ENCODE measurements around the gene OR4S2.

Gene OR4S2, protein sequence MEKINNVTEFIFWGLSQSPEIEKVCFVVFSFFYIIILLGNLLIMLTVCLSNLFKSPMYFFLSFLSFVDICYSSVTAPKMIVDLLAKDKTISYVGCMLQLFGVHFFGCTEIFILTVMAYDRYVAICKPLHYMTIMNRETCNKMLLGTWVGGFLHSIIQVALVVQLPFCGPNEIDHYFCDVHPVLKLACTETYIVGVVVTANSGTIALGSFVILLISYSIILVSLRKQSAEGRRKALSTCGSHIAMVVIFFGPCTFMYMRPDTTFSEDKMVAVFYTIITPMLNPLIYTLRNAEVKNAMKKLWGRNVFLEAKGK

DNA sequence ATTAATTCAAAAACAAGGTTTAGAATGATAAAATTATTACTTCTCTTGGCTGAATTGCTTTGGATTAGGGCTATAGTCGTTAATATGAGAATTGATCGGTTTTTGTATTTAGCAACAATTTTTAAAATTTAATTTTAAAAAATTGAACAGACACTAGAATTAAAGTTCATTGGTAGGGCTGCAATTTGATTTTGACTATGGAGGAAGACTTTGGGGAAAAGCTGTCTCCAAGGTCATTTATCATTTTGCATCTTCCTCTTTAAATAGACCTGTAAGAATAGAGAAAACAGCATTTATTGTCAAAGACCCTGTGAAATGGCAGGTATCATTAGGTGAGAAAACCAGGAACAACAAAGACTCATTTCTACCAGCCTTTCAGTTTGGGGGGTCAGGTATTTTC is at the start of gene OR4S2:
TSS of gene OR4S2 (plus strand) at position 301 of the 400 bp plus-strand sequence. CDS start 2,577 bp downstream, outside the sequence.
- no peak for DNase-seq

DNA sequence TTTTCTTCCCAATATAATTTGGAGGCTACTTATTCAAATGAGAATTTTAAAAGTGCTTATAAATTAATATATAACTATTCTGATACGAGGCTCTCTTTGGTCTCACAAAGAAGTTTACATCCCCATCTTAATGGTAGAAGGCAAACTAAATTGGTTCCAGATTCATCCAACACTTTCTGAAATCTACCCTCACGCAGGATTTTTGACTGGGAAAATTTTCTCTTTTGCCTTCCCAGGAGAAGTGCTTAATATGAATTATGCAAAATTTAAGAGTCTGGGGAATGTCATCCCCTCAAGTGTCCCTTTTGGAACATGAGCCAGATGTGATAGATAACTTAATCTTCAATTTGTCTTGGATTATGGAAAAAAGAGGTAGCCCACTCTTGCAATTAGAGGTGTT is 40.6 kb upstream of the OR4S2 start, which contains the start of gene OR4C11:
TSS of gene OR4C11 (minus strand) at position 101 of the 400 bp plus-strand sequence. CDS start 3,272 bp downstream, outside the sequence.
- DNase-seq: no peak

DNA sequence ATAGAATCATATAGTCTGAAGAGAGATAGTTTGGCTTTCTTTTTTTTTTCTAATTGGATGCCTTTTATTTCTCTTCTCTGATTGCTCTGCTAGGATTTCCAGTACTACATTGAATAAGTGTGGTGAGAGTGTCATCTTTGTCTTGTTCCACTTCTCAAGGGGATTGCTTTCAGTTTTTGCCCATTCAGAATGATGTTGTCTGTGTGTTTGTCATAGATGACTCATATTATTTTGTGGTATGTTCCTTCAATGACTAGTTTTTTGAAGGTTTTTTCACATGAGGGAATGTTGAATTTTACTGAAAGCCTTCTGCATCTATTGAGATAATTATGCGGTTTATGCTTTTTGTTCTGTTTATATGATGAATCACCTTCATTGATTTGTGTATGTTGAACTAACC is 23.6 kb upstream of the OR4S2 start:
- no peak for DNase-seq

DNA sequence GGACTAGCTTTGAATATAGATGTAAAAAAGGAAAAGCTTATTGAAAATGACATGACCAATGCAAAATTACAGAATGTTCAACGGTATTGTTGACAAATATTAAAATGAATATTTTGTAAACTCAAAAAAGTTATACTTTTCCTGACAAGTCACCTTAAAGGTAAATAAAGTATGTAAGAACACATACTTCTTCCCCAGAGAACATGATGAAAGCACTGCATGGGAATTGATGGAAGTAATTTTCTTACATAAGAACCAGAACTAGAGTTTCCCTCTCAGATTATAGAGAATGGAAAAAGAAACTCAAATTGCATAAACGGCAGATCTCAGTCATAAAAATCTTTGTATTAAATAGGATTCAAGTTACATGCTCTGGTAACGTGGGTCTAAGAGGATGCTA is 13.3 kb upstream of the OR4S2 start, which contains the start of gene OR4P4:
TSS of gene OR4P4 (plus strand) at position 301 of the 400 bp plus-strand sequence.
- no peak for DNase-seq

DNA sequence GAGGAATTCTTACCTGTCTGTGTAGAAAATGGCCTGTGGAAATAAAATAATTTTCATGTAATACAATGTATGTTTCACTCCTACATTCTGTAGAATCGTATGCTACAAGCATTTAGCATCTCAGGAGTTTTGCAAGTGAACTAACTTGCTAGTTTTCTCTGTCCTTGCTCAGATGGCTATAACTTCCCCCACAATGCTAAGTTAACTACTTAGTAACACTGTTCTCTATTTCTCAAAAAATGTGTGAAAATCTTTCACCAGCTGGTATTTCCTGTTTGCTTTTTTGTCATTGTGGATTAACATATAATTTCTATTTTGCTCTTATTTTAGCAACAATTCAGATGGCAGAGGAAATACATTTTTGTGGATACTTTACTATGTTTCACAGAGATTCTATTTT is 4.4 kb downstream of the OR4S2 start:
- no peak for DNase-seq

DNA sequence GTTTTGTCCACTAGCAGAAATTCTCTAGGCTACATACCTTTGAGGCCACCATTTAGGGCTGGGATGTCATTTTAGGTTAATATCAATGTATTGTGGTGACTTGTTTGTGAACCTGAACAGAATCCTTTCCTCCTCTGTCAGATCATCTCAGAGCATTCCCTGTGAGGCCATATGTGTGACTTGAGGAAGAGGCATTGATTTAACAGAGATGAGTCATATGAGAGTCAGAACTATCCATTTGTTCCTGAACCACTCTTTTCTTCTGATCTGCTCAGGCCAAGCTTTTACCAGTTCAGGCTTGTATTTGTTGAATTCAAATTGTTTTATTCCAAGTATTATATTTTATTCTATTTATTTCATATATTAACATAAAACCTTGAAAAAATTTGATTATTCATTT is 7.0 kb downstream of the OR4S2 start:
- DNase-seq: no peak

DNA sequence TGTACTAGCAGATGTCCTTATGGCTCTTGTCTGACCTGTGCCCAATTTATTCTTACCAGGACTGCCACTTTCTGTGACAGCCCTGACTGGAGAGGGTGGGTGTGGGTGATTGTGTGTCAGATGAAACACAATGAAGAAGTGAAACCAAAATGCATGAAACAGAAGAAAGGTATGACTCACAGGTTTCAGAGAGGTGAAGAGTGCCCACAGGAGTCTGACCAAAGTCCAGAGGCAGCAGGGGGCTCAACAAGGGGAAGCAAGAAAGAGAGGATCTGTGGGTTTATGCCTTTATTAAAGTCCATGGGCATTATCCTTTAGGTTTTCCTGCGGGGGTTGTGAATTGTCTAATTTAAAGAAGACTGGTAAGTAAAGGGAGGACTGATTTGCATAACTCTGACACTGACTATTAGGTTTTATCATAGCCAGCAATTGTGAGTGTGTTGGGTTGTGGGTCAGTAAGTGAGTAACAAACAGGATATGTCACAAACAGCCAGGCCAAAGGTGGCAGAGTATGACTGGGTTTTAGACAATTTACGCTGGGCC is 10.0 kb downstream of the OR4S2 start:
- DNase-seq: no peak

DNA sequence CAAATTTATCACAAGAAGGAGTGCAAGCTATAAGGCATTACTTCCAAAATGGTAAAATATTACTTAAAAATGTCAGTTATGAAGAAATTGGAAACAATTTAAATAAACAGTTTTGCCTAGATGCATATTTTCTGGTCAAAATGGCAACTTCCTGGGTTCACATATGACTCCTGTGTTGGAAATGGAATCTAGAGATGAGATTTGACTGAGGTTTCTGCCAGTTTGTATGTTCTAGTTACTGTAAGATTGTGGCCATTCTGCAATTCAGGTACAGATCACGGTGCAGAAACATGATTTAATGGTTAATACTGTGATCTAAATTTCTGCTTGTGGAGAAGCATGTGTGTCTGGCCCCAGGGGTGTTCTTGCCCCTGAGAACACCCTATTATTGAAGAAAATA is 10.5 kb downstream of the OR4S2 start:
- DNase-seq: no peak

DNA sequence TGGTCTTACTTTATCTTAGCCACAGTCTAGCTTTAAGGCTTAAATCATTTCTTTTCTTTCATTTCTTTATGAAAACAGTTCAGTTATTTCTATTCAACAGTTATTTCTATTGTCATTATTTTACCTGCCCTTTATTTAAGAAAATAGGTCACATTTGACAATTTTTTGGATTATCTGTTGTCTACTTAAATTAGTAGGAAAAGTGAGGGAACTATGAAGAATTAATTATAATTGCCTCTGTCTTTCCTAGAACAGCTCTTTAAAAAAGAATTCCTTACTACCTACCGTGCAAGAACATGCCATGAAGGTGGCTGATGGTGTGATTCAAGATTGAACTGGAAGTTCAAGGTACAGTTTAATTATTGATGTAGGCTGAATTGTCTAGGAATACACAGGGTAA is 13.8 kb downstream of the OR4S2 start, which contains the start of gene OR4C6:
TSS of gene OR4C6 (plus strand) at position 301 of the 400 bp plus-strand sequence. CDS start 2,966 bp downstream, outside the sequence.
- no peak for DNase-seq

DNA sequence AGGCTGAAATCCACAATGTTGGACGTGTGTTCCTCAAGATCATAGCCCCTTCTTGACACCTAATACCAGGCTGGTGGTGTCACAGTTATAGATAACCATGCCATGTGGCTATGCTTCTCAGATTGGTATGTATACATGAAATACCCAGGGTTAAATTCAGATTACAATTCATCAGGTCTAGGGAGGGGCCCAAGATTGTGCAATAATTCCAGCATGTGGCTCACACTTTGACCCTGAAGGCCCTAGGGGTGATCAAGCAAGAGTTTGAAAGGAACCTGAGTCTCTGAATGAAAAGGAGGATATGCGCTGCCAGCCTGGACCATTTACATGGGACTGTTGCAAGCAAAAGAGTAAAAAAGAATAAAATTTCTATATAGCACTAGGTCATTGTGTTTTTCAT is 21.2 kb downstream of the OR4S2 start:
- DNase-seq: no peak

DNA sequence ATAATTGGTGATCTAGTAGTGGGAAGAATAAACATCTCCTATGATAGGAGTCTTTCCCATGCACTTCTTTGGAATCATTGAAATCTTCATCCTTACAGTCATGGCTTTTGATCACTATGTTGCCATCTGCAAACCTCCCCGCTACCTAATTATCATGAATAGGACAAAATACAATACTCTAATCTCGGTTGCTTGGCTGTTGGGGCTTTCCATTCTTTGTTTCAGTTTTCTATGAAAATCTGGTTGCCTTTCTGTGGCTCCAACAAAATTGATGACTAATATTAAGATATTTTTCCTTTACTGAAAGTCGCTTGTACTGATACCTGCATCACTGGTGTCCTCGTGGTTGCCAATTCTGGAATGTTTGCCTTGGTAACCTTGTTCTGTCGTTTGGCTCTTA is 25.7 kb downstream of the OR4S2 start:
- no peak for DNase-seq

DNA sequence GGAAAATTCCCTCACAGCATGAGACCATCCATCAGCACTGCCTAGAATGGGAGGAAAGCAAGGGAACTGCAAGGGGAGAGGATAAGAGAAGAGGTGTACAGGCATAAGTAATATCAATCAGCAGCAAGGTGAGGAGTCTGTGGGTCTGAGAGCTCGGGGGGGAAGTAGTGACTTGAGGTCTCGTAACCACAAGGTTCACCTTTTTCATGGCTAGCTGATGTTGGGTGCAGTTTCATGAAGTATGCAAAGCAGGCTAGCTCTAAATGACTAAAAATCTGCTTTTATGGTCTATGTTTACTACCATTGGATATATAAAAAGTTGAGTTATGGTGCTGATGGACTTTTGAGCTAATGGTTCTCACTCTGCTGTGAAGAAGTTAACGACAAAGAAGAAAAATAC is 49.7 kb downstream of the OR4S2 start:
- no peak for DNase-seq

DNA sequence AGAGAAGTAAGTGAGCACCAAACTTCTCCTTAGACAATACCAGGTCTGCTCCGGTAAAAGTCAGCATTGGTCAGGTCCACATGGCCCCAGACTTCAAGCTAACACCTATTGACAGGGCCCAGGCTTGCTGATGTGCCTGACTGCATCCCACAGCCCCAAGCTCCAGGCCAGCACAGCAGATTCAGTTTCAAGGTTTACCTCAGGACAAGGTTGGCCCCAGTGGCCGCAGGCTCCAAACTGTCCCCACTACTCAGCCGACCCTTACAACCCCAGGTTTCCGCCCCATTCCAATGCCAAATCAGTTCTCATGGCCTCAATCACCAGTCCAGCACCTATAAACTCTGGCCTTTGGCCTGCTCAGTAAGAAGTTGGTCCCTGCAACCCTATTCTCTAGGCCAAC is 53.3 kb downstream of the OR4S2 start:
- no peak for DNase-seq

Measured in NCI-H774 (cell line).